Erythroblast (primary cell): ENCODE measurements around the gene FGFR2.

ENCODE experiments used
- GATA1 ChIP-seq: IDR thresholded peaks from 2 replicates; pipeline ENCODE4 v1.6.1; 2011; ENCODE audit warnings: low read depth, mild to moderate bottlenecking, control low read depth, low read length, moderate library complexity
- POLR2A ChIP-seq: IDR thresholded peaks from 2 replicates; pipeline ENCODE4 v1.6.1; 2011; ENCODE audit warnings: mild to moderate bottlenecking, low read length

DNA sequence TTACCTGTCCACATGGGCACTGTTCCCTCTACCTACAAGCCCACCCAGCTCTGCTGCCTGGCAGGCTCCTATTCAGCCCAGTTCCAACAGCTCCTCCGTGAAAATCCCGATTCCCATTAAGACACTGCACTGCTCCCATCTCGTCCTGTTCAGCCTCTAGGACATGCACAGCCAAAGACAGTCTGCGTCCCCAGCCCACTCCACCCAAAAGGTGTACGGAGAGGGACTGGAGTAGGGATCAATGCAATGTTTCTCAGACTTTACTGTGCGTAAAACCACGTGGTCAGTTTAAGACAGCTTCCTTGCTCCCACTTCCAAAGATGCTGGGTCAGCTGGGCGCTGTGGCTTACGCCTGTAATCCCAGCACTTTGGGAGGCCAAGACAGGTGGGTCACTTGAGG is 19.9 kb downstream of the FGFR2 start:
- TF ChIP-seq POLR2A (no peak), GATA1 (no peak)
